AML-193 (cell line): ENCODE data around the gene ANAPC16.
A peak's percentile ranks its signal among the peaks of the same experiment; 100 is the strongest.
"Not testable (repeated sequence)": the region's sequence is repeated elsewhere in the genome, so short reads cannot be mapped to it uniquely, and the experiment has no call there.

ENCODE experiments used
- DNase-seq, 2 experiments: peaks; one replicate each; lab custom pipeline; 2025; lab: John Stamatoyannopoulos, UW

The ANAPC16 gene

DNA sequence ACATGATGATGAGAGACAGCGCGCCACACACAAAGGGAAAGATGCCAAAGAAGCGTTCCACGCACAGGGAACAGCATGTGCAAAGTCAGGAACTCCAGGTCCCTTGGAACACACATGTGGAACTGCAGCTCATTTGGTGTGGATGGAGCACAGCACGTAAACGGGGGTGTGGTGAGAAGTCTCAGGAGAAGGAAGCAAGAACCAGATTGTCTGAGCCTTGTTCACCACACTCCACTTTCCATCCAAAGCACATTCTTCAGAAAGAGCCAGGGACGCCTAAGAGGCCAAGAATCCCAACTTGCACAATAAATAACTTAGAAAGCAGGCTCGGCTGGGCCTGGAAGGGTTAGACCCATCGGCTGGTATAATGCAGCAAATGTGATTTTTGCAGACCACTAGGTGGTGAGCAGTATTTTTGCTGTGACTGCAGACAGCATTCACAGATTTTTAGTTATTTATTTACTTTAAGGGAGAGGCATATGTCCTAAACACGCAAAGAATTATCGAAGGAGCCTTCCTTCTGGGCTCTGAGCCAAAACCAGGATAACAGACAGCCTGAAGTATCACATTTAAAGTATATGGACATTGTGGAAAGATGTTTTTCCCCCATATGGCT is 28.1 kb downstream of the ANAPC16 start:
- no peak for DNase-seq

DNA sequence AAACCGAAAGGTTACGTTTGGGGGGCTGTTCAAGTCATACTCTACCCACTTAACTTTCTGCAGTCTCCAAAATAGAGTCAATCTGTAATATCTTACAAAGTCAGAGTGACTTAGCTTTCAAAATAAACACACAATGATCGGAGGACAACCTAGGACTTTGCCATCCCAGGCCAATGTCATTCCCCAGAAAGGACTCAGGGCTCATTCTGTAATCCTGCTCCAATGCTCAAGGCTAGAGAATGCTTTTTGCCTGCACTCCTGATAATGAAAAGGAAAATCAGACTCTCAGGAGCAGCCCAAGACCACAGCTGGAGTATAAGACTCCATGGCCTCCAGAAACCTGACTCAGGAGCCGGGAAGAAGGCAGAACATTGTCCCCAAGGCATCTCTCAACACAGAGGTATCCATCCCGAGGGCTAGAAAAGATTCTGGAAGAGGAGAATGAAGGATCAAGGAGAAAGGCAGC is 28.8 kb downstream of the ANAPC16 start:
- DNase-seq, result no peak

- no peak for DNase-seq
These were observed 30.2 kb downstream of the ANAPC16 start for GRCh38 chr10:72245949-72246525.

DNA sequence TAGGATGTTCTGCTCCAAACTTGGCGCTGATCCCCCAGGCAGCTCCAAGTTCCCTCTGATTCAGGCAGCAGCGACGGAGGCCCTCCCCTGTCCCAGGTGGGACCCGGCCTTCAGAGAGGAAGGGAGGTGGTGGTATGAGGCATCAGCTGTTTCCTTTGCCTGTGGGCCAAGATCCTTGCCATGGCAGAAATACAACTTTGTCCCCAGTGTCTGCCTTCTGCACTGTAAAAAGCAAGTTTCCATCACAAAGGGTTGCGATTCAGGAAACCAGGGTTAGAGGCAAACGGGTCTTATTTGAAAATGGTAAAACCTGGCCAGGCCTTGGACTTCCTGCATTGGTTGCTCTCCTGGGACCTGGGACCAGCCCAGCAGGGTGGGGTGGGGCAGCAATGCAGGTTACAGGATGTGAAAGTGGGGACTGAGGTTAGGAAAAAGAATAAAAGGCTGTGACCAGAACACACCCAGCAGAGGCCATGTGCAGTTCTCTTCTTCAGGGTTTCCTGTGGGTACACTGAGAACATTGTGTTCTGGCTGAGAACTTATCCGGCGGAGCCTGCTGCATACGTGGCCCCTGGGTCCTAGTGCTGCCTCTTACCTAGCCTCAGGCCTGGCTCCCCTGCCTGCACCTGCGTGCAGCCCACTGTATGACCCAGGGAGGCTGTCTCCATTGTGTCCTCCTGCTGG is 32.8 kb downstream of the ANAPC16 start:
- peak in 1 of 2 experiments; percentile 24 for DNase-seq

- not testable (repeated sequence) for DNase-seq
These were observed 33.5 kb downstream of the ANAPC16 start for GRCh38 chr10:72249176-72249862.

DNA sequence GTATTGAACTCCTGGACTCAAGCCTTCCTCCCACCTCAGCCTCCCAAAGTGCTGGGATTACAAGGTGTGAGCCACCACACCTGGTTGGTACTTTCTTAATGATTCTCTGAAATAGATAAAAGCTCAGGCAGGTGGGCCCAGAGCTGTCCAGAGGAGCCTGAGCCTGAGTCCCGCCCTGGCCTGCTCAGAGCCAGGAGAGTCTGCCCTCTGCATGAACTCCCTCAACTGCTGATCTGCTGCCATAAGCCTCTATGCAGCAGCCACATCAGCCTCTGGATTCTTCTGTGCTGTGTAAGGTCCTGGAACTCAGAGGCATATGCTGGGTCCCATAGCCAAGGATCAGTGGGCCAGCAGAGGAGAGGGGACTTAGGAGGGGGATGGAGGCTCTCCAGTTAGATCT is 34.9 kb downstream of the ANAPC16 start:
- no peak for DNase-seq

GRCh38 chr10:72251635-72252034 is 35.8 kb downstream of the ANAPC16 start:
- DNase-seq, result no peak

GRCh38 chr10:72252972-72253371 is 37.2 kb downstream of the ANAPC16 start:
- no peak for DNase-seq

GRCh38 chr10:72253578-72253977 is 37.8 kb downstream of the ANAPC16 start:
- no peak for DNase-seq

DNA sequence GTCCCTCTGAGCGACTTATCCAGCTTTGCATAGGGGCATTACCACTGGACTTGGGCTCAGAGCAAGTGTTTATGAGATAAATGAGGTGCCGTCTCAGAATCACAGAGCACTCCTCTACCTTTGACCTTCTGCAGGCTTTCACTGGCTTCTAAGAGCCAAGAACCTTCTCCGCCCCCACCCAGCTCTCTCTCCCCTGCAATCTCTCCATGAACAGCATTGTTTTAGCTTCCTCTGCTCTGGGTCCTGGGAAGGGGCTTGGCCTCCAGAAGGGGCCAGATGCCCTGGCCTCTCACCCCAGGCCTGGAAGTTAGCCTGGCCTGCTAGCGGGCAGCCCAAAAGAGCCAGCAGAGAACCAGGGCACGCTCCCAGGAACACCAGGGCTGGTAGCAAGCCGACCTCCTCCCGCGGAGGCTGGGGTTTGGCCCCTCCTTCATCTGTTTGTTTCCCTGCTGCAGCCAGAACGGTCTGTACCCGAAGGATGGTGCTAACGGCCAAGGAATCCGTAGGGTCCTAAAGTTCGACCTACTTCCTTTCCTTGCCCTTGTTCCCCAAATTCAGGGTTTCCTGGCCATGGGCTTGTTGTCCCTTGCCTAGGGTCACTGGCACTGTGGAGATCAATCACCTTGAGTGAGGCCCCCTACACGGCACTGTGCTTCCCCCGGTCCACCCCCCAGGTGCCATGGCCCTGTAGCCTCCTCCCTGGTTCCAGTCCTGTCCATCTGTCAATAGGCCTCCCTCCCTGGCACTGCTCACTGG is 39.2 kb downstream of the ANAPC16 start:
- DNase-seq, result no peak

DNA sequence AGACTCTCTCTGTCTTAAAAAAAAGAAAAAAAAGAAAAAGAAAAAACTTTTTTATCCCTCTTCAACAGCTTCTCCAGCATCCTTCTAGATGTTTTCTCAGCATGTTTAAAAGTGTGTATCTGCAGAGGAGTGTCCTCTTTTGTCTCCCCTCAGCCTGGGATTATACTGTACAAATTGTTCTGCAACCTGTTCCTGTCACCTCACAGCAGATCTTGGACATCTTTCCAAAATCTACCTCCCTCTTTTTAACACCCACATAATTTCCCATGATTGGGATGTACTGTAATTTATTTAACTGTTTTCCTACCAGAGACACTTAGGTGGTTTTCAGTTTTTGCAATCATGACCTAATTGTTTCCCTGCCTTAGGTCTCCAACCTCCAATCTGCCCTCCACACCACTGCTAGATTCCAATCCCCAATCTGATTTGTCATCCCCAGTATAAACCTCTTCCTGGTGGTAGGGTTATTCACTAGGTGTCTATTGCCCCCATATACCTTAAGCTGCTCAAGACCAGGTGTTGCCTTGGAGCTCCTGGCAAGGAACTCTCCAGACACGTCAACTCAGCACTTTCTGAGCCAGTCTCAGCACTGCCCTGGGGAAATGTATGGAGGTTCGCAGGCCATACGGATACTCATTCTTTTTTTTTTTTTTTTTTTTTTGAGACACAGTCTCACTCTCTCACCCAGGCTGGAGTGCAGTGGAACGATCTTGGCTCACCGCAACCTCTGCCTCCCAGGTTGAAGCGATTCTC is 40.3 kb downstream of the ANAPC16 start:
- DNase-seq, result no peak

DNA sequence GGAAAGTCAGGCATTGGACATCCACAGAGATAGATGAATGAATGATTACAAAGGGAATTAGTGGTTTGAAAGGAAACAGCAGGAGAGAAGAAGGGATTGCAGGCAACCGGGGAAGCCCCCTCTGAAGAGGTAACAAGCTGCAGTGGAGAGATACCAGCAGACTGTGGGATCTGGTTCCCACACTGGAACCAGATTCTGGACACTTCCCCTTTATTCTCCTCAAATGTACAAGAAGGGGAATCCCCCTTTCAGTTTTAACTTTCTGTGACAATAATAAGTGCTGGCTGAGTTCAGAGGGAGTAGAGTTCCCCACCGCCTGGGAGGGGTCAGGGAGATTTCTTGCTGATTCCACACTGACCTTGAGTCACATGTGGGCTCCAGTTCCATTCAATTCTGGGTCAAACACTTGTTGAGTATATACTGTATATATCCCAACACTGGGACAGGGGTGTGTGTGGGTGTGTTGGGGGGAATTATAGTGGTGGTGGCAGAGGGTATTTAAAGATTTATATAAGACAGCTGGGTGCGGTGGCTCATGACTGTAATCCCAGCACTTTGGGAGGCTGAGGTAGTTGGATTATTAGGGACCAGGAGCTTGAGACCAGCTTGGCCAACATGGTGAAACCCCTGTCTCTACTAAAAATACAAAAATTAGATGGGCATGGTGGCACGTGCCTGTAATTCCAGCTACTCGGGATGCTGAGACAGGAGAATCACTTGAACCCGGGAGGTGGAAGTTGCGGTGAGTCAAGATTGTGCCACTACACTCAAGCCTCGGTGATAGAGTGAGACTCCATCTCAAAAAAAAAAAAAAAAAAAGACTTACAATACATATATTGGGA is 41.5 kb downstream of the ANAPC16 start:
- peak; percentile 53 to 74 for DNase-seq

DNA sequence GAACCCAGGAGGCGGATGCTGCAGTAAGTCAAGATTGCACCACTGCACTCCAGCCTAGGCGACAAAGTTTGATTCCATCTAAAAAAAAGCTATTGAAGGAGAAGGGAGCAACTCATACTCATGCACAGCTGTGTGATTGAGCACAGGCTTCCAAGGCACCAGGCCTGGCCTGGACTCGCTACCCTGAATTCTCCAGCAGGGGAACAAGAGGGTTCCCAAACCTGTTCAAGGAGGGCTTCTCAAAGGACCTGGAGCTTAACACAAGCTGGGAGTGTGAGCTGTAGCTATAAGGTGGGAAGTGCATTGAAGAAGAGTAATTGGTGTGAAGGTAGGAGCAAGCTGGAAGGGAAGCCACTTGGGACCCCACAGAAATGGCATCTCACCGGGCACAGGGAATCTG is 42.8 kb downstream of the ANAPC16 start:
- no peak for DNase-seq

- DNase-seq, result no peak
These were observed 43.9 kb downstream of the ANAPC16 start for GRCh38 chr10:72259491-72260238.

- peak; percentile 16 to 32 for DNase-seq
These were observed 44.6 kb downstream of the ANAPC16 start for GRCh38 chr10:72260239-72260975.

- DNase-seq, result no peak
These were observed 45.4 kb downstream of the ANAPC16 start for GRCh38 chr10:72260976-72261783.

DNA sequence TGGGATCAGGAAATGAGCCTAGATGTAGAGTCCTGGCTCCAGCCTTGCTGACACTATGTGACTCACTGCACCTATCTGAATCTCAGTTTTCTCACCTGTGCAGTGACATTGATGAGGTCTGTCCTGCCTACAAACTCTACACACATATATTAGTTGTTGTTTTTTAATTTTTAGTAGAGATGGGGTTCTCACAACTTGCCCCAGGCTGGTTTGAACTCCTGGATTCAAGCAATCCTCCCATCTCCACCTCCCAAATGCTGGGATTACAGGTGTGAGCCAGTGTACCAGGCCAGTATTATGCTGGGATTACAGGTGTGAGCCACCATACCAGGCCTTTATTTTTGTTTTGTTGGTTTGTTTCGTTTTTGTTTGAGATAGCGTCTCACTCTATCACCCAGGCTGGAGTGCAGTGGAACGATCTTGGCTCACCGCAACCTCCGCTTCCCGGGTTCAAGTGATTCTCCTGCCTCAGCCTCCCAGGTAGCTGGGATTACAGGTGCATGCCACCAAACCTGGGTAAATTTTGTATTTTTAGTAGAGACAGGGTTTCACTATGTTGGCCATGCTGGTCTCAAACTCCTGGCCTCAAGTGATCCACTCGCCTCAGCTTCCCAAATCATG is 46.1 kb downstream of the ANAPC16 start:
- DNase-seq, result no peak
